ENCODE measurements around the gene CCDC70. TPM values are rescaled to one million over a fixed set of nuclear protein-coding genes. Genes with fewer than 3 reads are reported as not detected.

The CCDC70 gene
- total RNA-seq, 3 donors from 2014 or later (not counting 1 experiment from before 2014, with no cell fraction given): not detected

DNA sequence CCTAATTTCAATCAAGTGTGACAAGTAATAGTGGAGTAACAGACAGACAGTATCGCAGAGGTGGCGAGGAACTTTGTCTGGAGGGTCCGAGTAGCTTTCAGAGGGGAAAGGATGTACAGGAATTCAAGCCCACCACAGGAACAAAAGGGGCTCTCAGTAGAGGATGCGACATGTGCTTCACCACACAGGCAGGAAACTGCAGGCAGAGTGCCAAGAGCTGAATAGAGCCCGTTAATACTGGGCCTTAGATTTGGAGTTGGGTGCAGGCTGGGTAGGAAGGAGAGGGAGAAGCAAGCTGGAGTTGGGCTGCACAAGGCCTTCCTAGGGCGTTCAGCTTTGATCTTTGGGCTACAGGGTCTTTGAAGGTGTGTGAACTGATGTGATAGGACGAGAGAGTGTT, 1.2 kb downstream of the CCDC70 start:
- H3K4me1 ChIP-seq (ENCODE audit: control insufficient read depth, insufficient read depth, low read length): no peaks in the 10 kb centered on the region
- Mint-ChIP-seq H3K9me3 (no peaks in the 10 kb centered on the region), H3K4me3 (no peak overlapping the region), H3K27ac (no peak overlapping the region), H3K36me3 (no peaks in the 10 kb centered on the region), H3K27me3 (ENCODE audit: low read depth in 2 of 2) (peaks cover 14 to 32% of the 10 kb centered on the region in 2 donors), H3K4me1 (peaks cover 0 to 5% of the 10 kb centered on the region in 2 donors)
- H3K36me3 ChIP-seq (ENCODE audit: control insufficient read depth, insufficient read depth, low read length): no peaks in the 10 kb centered on the region
- no peak for ATAC-seq
- WGBS (ENCODE audit: insufficient coverage): 37% methylated on average over 7 of the region's 7 CpGs
- peak in 1 of 2 donors; percentile 15 for DNase-seq
- TF ChIP-seq, protein P1, sequence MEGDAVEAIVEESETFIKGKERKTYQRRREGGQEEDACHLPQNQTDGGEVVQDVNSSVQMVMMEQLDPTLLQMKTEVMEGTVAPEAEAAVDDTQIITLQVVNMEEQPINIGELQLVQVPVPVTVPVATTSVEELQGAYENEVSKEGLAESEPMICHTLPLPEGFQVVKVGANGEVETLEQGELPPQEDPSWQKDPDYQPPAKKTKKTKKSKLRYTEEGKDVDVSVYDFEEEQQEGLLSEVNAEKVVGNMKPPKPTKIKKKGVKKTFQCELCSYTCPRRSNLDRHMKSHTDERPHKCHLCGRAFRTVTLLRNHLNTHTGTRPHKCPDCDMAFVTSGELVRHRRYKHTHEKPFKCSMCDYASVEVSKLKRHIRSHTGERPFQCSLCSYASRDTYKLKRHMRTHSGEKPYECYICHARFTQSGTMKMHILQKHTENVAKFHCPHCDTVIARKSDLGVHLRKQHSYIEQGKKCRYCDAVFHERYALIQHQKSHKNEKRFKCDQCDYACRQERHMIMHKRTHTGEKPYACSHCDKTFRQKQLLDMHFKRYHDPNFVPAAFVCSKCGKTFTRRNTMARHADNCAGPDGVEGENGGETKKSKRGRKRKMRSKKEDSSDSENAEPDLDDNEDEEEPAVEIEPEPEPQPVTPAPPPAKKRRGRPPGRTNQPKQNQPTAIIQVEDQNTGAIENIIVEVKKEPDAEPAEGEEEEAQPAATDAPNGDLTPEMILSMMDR (IDR thresholded peaks at IDR 0.05): no peak
- H3K27me3 ChIP-seq (ENCODE audit: control insufficient read depth, insufficient read depth, low read length): no peaks in the 10 kb centered on the region
- no peak overlapping the region for H3K4me3 ChIP-seq (ENCODE audit: low read length)
- H3K9me3 ChIP-seq (ENCODE audit: control insufficient read depth, insufficient read depth, low read length): no peaks in the 10 kb centered on the region
- H3K27ac ChIP-seq (ENCODE audit: low read length): no peak overlapping the region
- intact Hi-C loops (cut with micrococcal nuclease): no loop called here

DNA sequence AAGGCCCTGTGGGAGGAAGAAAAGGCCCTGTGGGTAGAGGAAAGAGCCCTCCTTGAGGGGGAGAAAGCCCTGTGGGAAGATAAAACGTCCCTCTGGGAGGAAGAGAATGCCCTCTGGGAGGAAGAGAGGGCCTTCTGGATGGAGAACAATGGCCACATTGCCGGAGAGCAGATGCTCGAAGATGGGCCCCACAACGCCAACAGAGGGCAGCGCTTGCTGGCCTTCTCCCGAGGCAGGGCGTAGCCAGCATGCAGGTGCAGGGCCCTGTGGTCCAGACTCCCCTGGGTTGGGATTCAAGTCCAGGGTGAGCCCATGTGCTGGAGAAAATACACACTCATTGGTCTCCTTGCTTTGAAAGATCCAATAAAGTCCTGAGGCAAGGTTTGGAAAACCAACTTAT, 4.1 kb downstream of the CCDC70 start:
- Mint-ChIP-seq H3K4me1 (peaks cover 0 to 5% of the 10 kb centered on the region in 2 donors), H3K9me3 (no peaks in the 10 kb centered on the region), H3K27me3 (ENCODE audit: low read depth in 2 of 2) (peaks cover 17 to 27% of the 10 kb centered on the region in 2 donors), H3K27ac (no peak overlapping the region), H3K4me3 (no peak overlapping the region), H3K36me3 (no peaks in the 10 kb centered on the region)
- no peak for ATAC-seq
- Histone ChIP-seq H3K9me3 (ENCODE audit: control insufficient read depth, insufficient read depth, low read length) (no peaks in the 10 kb centered on the region), H3K27ac (ENCODE audit: low read length) (no peak overlapping the region), H3K4me1 (ENCODE audit: control insufficient read depth, insufficient read depth, low read length) (no peaks in the 10 kb centered on the region), H3K36me3 (ENCODE audit: control insufficient read depth, insufficient read depth, low read length) (no peaks in the 10 kb centered on the region), H3K4me3 (ENCODE audit: low read length) (no peak overlapping the region), H3K27me3 (ENCODE audit: control insufficient read depth, insufficient read depth, low read length) (no peaks in the 10 kb centered on the region)
- TF ChIP-seq, protein P1 (IDR thresholded peaks at IDR 0.05): no peak
- no peak for DNase-seq
- whole genome bisulfite sequencing (ENCODE audit: insufficient coverage): 81% methylated on average over 7 of the region's 7 CpGs
- intact Hi-C loops (cut with micrococcal nuclease): no loop called here

DNA sequence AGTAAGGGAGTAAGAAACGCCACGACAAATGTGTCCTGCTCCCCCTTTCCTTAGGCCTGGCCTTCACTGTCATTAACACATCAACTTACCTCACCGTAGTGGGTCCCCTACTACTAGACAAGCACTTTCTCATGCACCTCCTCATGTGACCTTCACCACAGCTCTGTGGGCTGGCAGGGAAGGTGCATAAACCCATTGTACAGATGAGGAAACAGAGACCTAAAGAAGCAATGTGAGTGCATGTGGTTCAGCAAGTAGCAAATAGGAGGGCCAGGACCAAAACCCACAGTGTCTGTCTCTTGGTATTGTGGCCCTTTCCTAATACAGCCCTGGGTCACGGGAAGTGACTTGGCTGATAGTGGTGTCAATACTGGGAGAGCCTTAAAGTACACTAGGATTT, 5.3 kb downstream of the CCDC70 start:
- intact Hi-C loops (cut with micrococcal nuclease): no loop called here
- no peaks in the 10 kb centered on the region for H3K9me3 Mint-ChIP-seq
- Histone ChIP-seq H3K9me3 (ENCODE audit: control insufficient read depth, insufficient read depth, low read length) (no peaks in the 10 kb centered on the region), H3K4me1 (ENCODE audit: control insufficient read depth, insufficient read depth, low read length) (no peaks in the 10 kb centered on the region), H3K27me3 (ENCODE audit: control insufficient read depth, insufficient read depth, low read length) (no peaks in the 10 kb centered on the region), H3K27ac (ENCODE audit: low read length) (no peak overlapping the region), H3K36me3 (ENCODE audit: control insufficient read depth, insufficient read depth, low read length) (no peaks in the 10 kb centered on the region), H3K4me3 (ENCODE audit: low read length) (no peak overlapping the region)
- WGBS (ENCODE audit: insufficient coverage): 83% methylated on average over 3 of the region's 4 CpGs
- peaks cover 0 to 5% of the 10 kb centered on the region in 2 donors for H3K4me1 Mint-ChIP-seq
- TF ChIP-seq, protein P1 (IDR thresholded peaks at IDR 0.05): no peak
- peaks cover 17 to 22% of the 10 kb centered on the region in 2 donors for H3K27me3 Mint-ChIP-seq (ENCODE audit: low read depth in 2 of 2)
- no peak overlapping the region for H3K4me3 Mint-ChIP-seq
- no peak for ATAC-seq
- H3K36me3 Mint-ChIP-seq: no peaks in the 10 kb centered on the region
- DNase-seq: no peak
- H3K27ac Mint-ChIP-seq: no peak overlapping the region

DNA sequence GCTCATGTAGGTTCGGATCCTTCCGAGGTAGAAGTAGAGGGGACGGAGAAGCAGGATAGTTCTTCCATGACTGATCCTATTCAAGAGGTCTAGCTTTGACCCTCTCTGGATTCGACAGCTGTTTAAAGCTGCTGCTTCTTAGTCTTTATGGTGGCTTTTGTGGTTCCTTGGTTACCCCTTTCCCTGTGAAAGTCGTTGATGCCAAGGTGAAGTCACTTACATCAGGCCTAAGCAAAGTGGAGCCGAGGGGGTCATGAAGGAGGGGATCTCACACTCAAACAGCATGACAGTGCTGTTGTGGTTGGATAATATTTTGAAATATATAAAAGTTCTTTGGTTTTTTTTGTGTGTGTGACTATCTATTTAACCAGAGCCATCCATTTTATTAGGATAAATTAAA, 8.1 kb downstream of the CCDC70 start:
- no peak overlapping the region for H3K27ac ChIP-seq (ENCODE audit: low read length)
- Mint-ChIP-seq H3K4me1 (no peaks in the 10 kb centered on the region), H3K27ac (no peak overlapping the region), H3K36me3 (no peaks in the 10 kb centered on the region), H3K9me3 (no peaks in the 10 kb centered on the region), H3K4me3 (no peak overlapping the region), H3K27me3 (ENCODE audit: low read depth in 2 of 2) (peaks cover 5 to 7% of the 10 kb centered on the region in 2 donors)
- DNase-seq: no peak
- TF ChIP-seq, protein P1 (IDR thresholded peaks at IDR 0.05): no peak
- no peaks in the 10 kb centered on the region for H3K9me3 ChIP-seq (ENCODE audit: control insufficient read depth, insufficient read depth, low read length)
- no peak overlapping the region for H3K4me3 ChIP-seq (ENCODE audit: low read length)
- no peak for ATAC-seq
- no peaks in the 10 kb centered on the region for H3K36me3 ChIP-seq (ENCODE audit: control insufficient read depth, insufficient read depth, low read length)
- WGBS (ENCODE audit: insufficient coverage): 47% methylated on average over 6 of the region's 6 CpGs
- H3K4me1 ChIP-seq (ENCODE audit: control insufficient read depth, insufficient read depth, low read length): no peaks in the 10 kb centered on the region
- intact Hi-C loops (cut with micrococcal nuclease): no loop called here
- H3K27me3 ChIP-seq (ENCODE audit: control insufficient read depth, insufficient read depth, low read length): no peaks in the 10 kb centered on the region

Measured in natural killer cell (primary cell).